HG03108 (cell line): ENCODE data around the gene CES2.
A peak's percentile ranks its signal among the peaks of the same experiment; 100 is the strongest.

Experiments
- ATAC-seq: cut with Tn5 transposase; IDR thresholded peaks from one replicate; pipeline ENCODE4 v1.9.1; 2021; ENCODE audit warnings: moderate library complexity; ENCODE audit not compliant: unreplicated experiment

The CES2 gene

DNA sequence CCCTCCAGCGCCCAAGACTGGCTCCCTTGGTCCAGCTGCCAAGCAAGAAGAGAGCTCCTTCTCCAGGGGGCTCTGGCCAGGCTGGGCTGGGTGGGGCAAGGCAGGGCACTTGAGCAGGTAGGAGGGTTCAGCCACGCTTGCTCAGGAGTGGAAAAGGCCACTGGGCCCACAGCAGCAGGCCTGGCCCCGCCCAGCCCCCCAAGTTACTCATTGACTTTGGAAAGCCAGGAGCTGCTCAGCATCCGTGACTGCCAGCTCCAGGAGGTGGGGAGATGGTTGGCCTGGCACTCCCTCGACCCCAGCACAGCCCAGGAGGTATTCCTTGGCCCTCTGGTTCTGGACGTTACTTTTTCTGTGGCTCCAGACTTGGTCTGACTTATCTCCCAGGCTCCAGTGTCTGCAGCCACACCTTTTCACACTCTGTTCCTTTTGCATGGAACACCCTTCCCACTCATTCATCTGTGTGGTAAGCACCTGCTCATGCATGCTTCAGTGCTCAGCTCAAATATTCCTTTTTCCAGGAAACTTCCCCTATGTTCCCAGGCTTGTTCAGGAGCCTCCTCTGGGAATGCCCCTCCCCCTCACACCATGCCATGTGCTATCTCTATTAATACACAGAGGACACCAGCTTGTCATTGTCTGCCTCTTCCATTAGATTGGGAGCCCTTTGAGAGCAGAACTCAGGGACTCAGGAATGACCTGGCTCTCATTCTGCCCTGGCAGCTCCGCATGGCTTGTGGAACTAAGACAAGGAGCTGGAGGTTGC, 16.3 kb upstream of the CES2 start, which contains the start of gene CDH16:
Gene CDH16, minus strand, starts transcription at position 83 of the 766 bp plus-strand sequence. CDS start 820 bp downstream, outside the sequence.
- ATAC-seq: no peak

DNA sequence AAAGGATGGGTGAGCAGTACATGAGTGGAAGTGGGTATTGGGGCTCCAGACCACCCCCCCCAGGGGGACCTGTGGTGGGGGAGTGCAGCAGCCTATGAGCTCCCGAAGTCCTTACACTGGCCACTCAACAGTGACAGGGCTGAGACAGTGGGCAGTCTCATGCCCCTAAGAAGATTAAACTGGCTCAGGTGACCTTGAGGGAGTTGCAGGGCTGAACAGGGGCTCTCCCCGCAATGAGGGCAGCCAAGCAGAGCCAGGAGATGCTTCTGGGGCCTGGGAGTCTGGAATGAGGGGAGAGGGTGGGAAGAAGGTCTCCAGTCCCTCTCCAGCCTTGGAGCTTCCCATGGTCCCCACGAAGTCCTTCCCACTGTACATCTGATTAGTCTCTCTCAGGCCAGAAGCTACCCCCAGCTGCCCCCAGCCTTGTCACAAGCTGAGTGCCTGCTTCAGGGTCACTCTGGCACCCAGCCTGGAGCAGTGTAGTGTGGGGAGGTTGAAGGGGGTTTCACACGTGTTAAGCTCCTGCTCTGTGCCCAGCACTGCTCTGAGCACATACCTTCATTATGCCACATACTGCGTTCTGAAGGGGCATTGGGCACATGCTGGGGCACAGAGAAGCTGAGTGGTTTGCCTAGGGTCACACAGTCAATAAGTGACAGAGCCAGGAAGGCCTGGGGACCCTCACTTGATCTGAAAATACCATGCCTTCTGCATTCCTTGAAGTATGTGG, 15.6 kb upstream of the CES2 start:
- no peak for ATAC-seq

DNA sequence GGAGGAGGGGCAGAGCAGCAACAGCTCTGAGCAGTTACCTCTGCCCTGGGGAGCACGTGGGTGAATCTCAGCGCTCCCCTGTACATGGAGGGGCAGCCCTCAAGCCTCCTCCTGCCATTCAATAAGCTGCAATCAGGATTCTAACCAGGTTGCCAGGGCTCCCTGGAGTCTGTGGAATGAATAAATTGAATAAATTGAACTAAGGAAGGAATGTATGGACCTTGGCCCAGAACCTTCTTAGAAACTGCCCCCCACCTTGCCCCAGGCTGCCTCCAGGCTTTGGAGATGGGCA, 15.1 kb upstream of the CES2 start:
- no peak for ATAC-seq

DNA sequence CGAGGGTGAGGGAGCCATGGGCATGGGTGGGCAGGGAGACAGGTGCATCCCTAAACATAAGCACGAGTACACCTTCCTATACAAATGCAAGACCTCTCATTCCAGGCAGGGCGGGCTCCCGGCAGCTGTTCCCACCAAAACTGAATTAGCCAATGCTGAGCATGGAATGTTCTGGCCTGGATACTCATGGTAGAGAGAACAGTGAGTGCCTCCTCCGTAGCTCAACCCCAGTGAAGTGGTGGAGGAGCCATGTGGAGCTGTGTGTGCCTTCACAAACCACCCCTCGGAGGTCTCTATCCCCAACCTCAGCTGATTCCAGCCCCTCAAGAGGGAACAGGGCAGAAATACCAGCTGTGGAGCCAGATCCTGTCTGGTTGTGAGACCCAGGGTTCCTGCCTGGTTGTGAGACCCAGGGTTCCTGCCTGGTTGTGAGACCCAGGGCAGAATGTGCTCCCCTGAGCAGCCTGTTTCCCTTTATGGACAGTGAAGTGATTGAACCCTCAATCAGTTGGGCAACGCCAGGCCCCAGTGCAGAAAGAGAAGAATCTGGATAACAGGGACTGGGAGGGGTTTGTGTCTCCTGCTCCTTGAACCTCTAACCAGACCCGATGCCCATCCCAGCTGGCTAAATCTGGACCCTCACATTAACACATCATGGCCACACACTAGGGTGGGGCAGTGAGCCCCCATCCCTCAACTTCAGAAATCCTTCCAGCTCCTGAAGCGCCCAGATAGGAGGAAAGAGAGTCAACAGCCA, 14.2 kb upstream of the CES2 start:
- ATAC-seq: no peak

DNA sequence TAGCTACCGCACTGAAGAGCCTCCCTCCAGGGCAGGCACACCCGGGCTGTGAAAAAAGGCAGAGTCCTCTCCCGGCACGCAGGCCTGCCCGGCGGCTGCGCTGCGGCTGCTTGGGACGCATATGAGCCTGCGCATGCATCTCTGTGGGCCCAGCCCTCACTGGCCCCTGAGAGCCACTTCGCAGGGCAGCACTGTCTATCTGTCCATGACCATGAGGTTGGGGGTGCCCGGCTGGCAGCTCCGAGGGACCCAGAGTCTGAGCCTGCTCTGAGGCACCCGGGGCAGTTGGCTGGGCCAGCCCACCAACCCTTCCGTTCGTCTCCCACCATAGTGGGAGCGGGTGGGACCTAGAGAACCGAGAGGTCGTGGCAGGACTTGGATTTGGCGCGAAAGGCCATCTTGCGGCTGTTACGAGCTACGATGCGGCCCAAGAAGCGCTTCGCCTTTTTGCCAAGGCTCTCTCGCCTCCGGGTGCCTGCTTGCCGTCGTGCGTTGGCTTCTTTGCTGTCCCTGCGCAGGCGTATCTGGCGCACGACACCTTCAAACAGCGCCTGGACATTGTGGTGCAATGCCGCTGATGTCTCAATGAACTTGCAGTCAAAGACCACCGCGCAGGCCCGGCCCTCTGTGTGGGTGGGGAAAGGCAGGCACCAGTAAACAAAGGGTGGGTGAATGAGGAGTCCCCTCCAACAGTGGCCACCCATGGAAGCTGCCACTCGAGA, 13.4 kb upstream of the CES2 start:
- no peak for ATAC-seq

DNA sequence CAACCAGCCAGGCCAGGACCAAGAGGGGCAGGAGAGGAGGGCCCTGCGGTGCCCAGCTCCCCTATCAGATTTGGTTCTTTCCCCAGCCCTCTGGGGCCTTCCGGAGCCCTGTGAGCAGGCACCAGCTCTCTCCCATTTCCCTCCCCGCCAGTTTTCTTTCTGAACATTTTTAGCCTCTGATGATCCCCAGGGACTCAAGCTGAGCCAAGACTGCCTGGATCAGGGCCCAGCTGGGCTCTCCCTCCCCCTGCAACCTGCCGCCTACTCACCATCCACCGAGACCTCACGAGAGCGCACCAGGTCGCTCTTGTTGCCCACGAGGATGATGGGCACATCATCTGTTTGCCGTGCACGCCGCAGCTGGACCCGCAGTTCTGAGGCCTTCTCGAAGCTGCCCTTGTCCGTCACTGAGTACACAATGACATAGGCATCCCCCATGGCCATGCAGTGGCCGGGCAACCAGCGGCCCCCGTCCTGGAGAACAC, 12.0 kb upstream of the CES2 start:
- no peak for ATAC-seq

DNA sequence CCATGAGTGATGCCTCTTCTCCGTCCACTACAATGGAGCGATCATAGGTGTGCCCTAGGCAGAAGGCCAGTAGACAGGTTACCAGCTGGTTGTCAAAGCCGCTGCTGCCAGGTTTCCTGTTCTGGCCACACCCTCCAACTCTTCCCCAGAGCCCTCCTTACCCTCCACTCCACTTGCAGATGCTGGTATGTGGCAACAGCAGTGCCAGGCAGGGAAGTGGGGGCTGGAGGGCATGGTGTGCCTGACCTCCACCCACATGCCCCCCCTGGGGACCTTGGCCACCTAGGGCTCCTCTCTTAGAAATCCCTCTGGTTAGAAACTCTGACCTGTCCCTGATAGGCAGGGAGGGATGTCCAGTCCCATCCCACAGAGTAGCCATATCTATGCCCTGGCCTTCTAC, 11.4 kb upstream of the CES2 start:
- no peak for ATAC-seq

DNA sequence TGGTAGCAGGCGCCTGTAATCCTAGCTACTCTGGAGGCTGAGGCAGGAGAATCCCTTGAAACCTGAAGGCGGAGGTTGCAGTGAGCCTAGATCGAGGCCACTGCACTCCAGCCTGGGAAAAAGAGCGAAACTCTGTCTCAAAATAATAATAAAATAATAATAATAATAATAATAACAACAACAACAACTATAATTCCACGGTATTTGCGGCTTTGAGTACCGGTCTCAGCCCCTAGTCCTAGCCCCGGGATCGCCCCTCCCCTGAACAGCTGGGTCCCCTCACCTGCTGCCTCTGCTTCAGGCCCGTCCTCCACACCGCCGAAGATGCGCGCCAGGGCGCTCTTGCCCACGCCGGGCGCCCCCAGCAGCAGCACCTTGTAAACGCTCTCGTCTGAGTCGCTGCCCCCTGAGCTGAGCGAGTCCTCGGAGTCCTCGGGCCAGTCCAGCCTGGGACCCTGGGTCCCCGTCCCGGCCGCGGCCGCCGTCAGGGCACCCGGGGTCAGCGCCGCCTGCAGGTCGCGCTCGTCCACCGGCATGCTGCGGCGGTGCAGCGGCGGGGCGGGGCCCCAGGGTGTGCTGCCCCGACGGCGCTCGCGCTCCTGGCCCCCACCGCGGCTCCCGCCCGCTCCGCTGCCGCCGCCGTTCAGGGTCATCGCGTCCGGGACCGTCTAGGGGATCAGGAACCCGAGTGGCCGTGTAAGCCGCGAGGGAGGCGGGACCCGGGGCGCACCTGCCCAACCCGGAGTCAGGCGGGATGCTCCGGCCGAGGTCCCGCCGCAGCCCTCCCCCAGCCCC, 10.6 kb upstream of the CES2 start:
- peak; percentile 41 for ATAC-seq

DNA sequence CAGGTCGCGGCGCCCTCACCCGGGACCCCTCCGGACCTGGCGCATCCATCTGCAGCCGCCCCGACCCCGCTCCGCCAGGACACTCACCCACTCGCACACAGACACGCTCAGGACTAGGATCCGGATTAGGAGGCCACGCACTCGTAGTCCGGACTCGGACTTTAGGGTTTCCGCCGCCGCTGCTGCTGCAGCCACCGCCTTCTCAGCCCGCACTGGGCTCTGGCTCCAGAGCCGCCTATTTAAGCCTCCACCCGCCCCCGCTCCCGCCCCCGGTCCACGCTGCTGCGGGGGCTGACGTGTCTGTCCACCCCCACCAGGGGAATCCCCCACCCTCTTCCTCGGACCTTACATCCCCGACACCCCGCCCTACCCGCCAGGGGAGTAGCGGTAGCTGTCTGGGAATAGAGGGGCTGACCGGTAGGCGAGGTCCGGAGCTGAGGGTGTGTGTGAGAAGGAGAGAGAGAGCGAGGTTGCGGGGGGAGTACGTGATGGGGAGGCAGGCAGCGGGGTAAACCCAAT, 9.9 kb upstream of the CES2 start, which contains the start of gene RRAD:
Gene RRAD, minus strand, starts transcription at position 214 of the 519 bp plus-strand sequence. CDS start 356 bp downstream, outside the sequence.
- ATAC-seq: no peak

DNA sequence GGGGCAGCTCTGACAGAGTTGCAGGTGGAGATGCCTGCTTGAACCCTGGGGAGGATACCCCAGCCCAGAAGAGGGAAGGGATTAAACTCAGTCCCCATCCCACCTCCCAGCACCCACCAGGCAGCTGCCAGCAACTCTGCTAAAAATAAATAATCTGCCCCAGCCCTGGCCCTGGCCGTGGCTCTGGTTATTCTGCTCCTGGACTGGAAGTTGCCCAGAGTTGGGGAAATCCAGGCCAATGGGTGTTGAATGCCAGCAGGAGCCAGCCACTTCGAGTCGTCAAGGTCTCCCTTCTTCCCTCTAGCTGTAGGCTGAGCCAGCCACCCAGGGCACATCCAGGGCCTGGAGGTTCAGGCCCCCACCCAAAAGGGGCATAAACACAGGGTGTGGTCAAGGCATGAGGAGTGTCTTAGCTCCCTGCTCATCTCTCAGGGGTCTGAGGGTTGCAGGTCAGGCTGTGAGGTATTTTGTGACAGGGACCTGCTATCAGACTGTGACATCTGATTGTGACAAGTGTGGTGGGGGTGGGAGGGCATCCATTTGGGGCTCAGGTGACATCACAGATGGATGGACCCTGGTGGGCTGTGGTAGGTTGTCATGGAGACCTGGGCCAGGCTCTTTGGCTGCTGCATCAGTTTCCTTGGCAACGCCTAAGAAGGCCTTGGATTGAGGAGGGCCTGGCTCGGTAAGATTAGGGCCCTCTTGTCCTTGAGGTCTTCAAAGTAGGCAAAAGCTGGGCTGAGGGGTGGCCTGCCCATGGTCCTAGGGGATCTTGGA, 9.0 kb upstream of the CES2 start:
- no peak for ATAC-seq

DNA sequence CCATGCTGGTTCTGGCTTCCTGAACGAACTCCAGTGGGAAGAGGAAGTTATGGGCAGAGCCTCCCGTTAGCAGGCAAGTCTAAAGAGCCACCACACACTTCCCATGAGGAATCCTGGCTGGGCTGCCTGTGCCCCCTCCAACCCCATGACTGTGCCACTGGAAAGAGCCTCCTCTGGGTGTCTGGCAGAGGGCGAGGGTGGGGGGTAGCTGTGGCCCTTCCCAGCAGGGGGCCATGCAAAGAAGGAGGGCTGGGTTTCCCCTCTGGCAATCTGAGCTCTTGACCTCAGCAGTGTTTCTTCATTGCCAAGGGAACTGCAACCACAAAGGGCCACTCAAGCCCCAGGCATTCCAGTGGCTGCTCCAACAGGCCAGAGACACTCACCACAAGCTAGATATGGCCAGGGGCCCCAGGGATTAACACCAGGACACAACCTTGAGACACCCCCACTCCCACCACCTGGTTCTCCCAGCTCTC, 8.3 kb upstream of the CES2 start:
- no peak for ATAC-seq

DNA sequence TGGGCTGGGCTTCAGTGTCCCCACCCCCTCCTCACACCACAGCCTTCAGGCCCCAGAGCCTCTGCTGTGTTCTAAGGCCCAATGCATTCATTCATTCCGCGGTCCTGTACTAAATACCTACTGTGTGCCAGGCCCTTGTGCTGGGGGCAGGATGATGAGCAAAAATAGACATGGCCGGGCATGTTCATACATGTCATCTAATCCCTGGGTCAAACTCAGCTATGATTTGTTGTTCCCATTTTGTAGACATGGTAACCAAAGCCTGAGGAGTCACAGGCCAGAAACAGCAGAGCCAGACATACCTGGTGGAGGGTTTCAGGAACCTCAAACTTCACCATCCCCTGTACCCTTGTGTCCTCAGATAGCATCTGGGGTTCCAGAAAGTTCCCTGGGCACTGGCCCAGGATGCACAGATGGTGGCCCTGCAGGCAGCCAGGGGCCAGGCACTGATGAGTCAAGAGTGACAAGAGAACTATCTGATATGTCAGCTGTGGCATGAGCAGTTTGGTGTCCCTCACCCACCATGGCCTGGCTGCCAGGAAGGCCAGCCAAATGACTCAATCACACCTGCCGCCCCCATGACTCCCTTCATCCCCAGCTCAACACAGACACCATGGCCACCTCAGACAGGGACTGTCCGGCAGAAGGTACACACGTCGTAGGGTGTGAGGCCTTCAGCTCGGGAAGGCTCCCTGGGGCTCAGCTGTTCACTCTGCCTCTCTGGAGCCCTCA, 7.2 kb upstream of the CES2 start:
- no peak for ATAC-seq

DNA sequence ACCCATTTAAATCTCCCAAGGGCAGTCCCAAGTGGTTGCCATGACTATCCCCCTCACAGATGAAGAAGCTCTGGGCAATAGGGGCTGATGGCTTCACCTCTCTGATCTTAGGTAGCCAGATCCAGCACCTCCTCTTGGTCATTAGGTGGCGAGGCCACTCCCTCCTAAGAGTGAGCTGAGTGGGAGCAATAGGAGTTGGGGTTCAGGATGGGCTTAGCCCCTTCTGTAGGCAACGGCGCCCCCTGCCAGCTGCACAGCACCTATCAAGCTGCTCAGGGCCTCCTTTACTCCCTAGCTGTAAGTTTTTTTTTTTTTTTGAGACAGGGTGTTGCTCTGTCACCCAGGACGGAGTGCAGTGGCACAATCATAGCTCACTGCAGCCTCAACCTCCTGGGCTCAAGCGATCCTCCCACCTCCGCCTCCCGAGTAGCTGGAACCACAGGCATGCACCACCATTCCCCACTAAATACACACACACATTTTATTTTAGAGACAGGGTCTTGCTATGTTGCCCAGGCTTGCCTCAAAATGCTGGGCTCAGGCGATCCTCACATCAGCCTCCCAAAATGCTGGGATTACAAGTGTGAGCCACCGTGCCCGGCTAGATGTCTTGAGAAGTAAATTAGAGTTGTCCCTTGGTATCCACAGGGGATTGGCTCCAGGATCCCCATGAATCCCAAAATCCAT, 6.5 kb upstream of the CES2 start:
- no peak for ATAC-seq

DNA sequence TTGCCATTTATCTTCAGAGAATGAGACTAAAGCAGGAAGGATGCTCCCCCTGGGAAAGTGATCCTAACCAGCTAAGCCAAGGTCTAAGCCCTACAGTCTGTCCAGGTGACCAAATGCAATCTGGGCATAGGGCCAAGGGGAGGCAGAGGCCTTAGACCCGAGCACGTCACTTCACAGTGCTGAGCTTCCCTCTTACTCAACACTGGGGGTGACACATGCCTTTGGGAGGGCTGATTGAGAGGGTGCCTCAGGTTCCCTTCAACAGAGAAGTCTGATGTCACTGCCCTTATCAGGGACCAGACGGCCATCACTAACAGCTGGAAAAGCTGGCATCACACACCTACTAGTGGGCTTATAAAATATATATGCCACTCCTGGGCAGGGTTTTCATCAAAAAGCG, 5.1 kb upstream of the CES2 start:
- no peak for ATAC-seq

DNA sequence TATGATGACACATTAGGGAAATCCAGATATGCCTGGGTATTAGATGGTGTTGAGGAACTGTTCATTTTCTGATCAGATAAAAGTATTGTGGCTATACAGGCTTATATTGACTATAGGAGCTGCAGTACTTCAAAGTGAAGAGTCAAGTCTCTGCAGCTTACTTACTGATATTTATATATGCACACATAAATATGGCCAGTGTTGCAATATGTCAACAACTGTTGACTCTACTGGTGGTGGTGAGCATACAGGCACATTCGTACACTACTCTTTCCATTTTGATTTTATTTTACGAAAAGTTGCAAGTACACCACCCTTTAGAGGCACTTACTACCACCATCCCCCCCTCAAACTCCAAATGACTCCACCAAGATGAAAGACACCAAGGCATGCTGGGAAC, 3.7 kb upstream of the CES2 start:
- no peak for ATAC-seq

DNA sequence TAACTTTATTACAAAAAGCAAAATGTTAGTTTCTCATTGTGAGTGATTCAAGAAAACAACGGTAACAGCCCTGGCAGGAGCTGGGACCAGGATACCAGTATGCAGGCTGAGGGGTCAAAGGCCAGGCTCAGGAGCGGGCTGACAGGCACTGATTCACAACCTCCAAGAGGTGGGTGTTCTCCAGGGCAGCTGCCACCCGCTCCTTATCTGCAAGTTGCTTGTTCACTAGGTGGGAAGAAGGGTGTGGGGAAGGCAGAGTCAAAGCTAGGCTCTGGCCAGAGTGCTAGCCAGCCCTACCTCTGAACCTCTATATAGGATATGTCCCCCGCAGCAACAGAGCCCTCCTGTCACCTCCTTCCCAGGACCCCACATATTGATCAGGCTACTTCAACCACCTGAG, 3.2 kb upstream of the CES2 start:
- ATAC-seq: no peak

DNA sequence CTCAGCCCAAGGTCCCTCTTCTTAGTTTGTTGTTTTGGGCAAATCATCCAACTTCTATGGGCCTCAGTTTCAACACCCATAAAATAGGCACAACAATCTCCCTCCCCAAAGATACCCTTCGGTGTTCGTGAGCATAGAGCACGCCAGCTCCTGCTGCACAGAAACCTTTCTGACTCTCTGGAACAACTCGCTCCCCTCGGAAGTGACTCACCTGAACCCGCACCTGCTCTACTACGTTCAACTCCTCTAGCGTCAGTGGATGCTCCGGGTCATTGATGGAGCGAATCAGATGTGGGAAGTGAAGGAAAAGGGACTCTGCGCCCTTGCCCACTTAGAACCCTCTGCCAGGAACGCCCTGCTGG, 1.6 kb upstream of the CES2 start:
- no peak for ATAC-seq
